Testis (tissue), 3 donors: Measurements from ENCODE around the gene IRF9. TPM values are rescaled to one million over a fixed set of nuclear protein-coding genes. Genes with fewer than 3 reads are reported as not detected.

Experiments used
- DNase-seq: peaks from one replicate; pipeline ENCODE4 v3.0.0-alpha.2; 2019
- H3K27ac ChIP-seq, 2 donors: fragments of 200-600 bp; sonication (generic); one replicate each; pipeline ENCODE4 v1.5.1; 2019
- H3K27me3 ChIP-seq: fragments of 200-600 bp; sonication (generic); one replicate; pipeline ENCODE4 v1.5.1; 2019
- H3K36me3 ChIP-seq: fragments of 200-600 bp; sonication (generic); one replicate; pipeline ENCODE4 v1.5.1; 2017; ENCODE audit warnings: low read depth; ENCODE audit errors: missing control alignments
- H3K4me1 ChIP-seq: fragments of 200-600 bp; sonication (generic); one replicate; pipeline ENCODE4 v1.5.1; 2019
- H3K4me3 ChIP-seq, 2 donors: fragments of 200-600 bp; sonication (generic); one replicate each; pipeline ENCODE4 v1.5.1; 2017 to 2019
- H3K9me3 ChIP-seq: fragments of 200-600 bp; sonication (generic); one replicate; pipeline ENCODE4 v1.5.1; 2017
- CTCF ChIP-seq, 3 experiments: fragments of 450-650 bp in 2 of 3; fragments of 200-600 bp in 1 of 3; sonication (generic) in 1 of 3; IDR thresholded peaks; one replicate each; pipeline ENCODE4 v1.5.1; 2016 to 2019; ENCODE audit warnings: antibody characterized with exemption in 3 of 3, mild to moderate bottlenecking in 2 of 3, moderate library complexity in 1 of 3
- POLR2A ChIP-seq: fragments of 450-650 bp; IDR thresholded peaks from one replicate; pipeline ENCODE4 v1.6.1; 2017; ENCODE audit warnings: antibody characterized with exemption, mild to moderate bottlenecking, moderate library complexity
- WGBS, 2 donors: methylation state at CpG; one replicate each; pipeline ENCODE4 v1.1.5; 2018; 5-methylcytosine and 5-hydroxymethylcytosine counted together
- intact Hi-C: fragments of 100-400 bp; cut with DNase I; formaldehyde crosslinking; loops from one replicate; pipeline ENCODE4 v1.15.1; 2023; ENCODE audit warnings: low total_unique reads
- polyA plus RNA-seq: library from polyadenylated mRNA; stranded (reverse); fragments of 350-450 nt; fragmentation: Illumina TruSeq; extraction: RNeasy Lipid Tissue Mini Kit (QIAGEN cat#74804); gene quantifications from one replicate; pipeline ENCODE4 v1.2.3, GENCODE V29; 2014; ENCODE audit warnings: low read depth, low replicate concordance; ENCODE audit not compliant: insufficient read depth
- total RNA-seq, 2 donors: library from RNA; depleted of rRNA; stranded (reverse); fragments of >200 nt; gene quantifications; one replicate each; pipeline ENCODE4 v1.2.3, GENCODE V29; 2016

Gene IRF9
- total and polyA plus RNA-seq, 3 donors from 2014 or later: 45.7 to 74.8 (median 56.2) TPM

GRCh38 chr14:24150993-24151392 is 10.1 kb upstream of the IRF9 start:
- Histone ChIP-seq H3K36me3 (no peaks in the 10 kb centered on the region), H3K27me3 (no peaks in the 10 kb centered on the region), H3K9me3 (no peaks in the 10 kb centered on the region), H3K27ac (no peak overlapping the region), H3K4me1 (peaks cover 12% of the 10 kb centered on the region), H3K4me3 (no peak overlapping the region)
- DNase-seq: no peak
- 78 to 83% methylated on average over 8 to 9 of the region's 9 CpGs for WGBS, 2 donors
- intact Hi-C loops: no loop called here
- TF ChIP-seq CTCF (IDR thresholded peaks at IDR 0.05): no peak
- no peak for TF ChIP-seq POLR2A

DNA sequence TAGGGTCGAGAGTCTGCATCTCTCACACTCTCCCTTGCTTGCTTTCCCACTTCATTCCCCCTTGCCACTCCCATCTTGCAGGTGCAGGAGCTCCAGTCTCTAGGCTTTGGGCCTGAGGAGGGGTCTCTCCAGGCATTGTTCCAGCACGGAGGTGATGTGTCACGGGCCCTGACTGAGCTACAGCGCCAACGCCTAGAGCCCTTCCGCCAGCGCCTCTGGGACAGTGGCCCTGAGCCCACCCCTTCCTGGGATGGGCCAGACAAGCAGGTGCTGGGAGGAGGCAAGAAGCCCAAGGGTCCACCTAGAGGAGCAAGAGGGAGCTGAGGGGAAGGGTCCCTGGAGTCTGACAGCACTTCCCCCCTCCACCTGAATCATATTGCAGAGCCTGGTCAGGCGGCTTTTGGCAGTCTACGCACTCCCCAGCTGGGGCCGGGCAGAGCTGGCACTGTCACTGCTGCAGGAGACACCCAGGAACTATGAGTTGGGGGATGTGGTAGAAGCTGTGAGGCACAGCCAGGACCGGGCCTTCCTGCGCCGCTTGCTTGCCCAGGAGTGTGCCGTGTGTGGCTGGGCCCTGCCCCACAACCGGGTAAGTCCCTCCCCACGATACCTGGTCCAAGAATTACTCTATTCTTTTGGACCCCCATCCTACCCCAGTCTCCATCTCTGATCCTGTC is 9.5 kb upstream of the IRF9 start:
- no peak for DNase-seq
- Histone ChIP-seq H3K9me3 (no peaks in the 10 kb centered on the region), H3K4me3 (no peak overlapping the region), H3K4me1 (peaks cover 9% of the 10 kb centered on the region), H3K27me3 (no peaks in the 10 kb centered on the region), H3K36me3 (no peaks in the 10 kb centered on the region), H3K27ac (no peak overlapping the region)
- intact Hi-C loops: no loop called here
- no peak for TF ChIP-seq POLR2A
- TF ChIP-seq CTCF (IDR thresholded peaks at IDR 0.05): no peak
- 86 to 92% methylated on average over 16 of the region's 16 CpGs for WGBS, 2 donors

GRCh38 chr14:24155100-24155499 is 6.0 kb upstream of the IRF9 start:
- TF ChIP-seq POLR2A: no peak
- TF ChIP-seq CTCF (IDR thresholded peaks at IDR 0.05): no peak
- H3K36me3 ChIP-seq: no peaks in the 10 kb centered on the region
- H3K9me3 ChIP-seq: no peaks in the 10 kb centered on the region
- no peaks in the 10 kb centered on the region for H3K27me3 ChIP-seq
- H3K4me1 ChIP-seq: no peaks in the 10 kb centered on the region
- 90 to 94% methylated on average over 9 to 10 of the region's 10 CpGs for WGBS, 2 donors
- no peak overlapping the region for H3K27ac ChIP-seq
- no peak for DNase-seq
- intact Hi-C loops: no loop called here
- no peak overlapping the region for H3K4me3 ChIP-seq

DNA sequence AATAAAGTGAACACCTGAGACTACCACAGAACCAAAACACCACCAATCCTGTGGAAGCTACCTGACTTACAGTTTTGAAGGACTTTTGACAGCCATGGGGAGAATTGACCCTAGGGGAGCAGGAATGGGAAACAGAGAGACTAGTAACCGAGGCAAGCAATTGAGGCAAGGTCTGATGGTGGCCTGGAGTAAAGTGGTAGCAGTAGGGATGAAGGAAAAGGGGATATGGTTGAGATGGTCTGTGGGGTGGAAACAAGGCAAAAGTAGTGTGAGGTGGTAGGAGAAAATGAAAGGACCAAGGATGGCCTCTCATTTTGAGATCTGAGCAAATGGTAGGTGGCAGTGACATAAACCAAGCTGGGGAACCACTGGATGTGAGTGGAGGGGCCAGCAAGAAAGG is 4.2 kb upstream of the IRF9 start:
- peaks cover 4% of the 10 kb centered on the region for H3K4me1 ChIP-seq
- WGBS, 2 donors: 81 to 84% methylated on average over 1 of the region's 1 CpG
- intact Hi-C loops: no loop called here
- no peak overlapping the region for H3K4me3 ChIP-seq
- H3K27me3 ChIP-seq: no peaks in the 10 kb centered on the region
- no peaks in the 10 kb centered on the region for H3K9me3 ChIP-seq
- H3K27ac ChIP-seq: no peak overlapping the region
- no peak for TF ChIP-seq CTCF (IDR thresholded peaks at IDR 0.05)
- TF ChIP-seq POLR2A: no peak
- DNase-seq: no peak
- no peaks in the 10 kb centered on the region for H3K36me3 ChIP-seq

- Histone ChIP-seq H3K4me3 (no peak overlapping the region), H3K9me3 (no peaks in the 10 kb centered on the region), H3K4me1 (peaks cover 7% of the 10 kb centered on the region), H3K27ac (no peak overlapping the region), H3K27me3 (no peaks in the 10 kb centered on the region), H3K36me3 (no peaks in the 10 kb centered on the region)
- intact Hi-C loops: no loop called here
- TF ChIP-seq CTCF (IDR thresholded peaks at IDR 0.05): no peak
- TF ChIP-seq POLR2A: no peak
- no peak for DNase-seq
- WGBS, 2 donors: 91 to 94% methylated on average over 6 to 12 of the region's 12 CpGs
Observed at GRCh38 chr14:24157331-24157730, 3.7 kb upstream of the IRF9 start.
